ENCODE measurements around the gene HIF1AN. TPM values are rescaled to one million over a fixed set of nuclear protein-coding genes. Genes with fewer than 3 reads are reported as not detected.
A peak's percentile ranks its signal among the peaks of the same experiment; 100 is the strongest.

Gene HIF1AN
- total RNA-seq, 1 donor from 2014 or later = 11.4 TPM

DNA sequence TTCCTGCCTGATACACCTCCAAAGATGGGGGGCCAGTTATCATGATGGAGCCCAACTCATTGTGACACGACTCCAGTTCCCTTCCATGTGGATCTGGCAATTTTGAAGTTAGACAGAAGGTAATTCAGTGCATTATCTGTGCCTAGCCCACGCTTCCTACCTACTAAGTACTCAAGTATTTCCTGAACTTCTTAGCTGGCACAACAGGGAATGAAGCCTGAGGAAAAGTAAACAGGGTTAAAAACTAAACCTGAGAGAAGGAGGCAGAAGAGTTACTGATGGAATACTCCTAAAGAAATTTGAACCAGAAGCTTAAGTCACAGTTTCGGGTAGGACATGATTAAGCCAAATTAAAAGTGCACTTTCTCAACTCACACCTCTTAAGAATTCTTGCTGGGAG is 14.9 kb upstream of the HIF1AN start:
- DNase-seq (ENCODE audit: low spot score in 2 of 2) = no peak
- no peak for FAIRE-seq

DNA sequence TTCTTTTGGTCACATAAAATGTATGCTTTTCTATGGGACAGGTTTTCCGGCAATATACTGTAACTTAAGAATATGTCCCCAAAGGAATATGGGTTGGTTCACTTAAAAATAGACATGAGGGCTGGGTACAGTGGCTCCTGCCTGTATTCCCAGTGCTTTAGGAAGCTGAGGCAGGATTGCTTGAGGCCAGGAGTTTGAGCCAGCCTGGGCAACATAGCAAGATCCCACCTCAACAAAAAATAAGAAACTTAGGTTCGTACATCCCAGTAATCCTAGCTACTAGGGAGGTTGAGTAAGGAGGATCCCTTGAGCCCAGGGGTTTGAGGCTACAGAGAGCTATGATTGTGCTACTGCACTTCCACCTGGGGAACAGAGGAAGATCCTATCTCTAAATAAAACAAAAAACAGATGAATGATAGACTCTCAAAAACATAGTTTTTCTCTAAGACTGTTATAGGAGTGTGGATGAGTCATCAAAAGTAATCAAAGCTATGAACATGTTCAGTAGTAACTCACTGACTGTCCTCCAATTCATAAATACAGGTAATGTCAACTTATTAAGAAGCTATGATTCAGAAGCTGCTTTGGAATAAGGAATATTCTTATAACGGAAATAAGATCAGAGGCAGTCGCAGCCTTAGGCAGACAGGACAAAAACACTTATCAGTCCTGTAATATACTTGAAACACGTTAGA is 13.5 kb upstream of the HIF1AN start:
- FAIRE-seq (no peak), DNase-seq (ENCODE audit: low spot score in 2 of 2) (no peak)

GRCh38 chr10:100522945-100523344 is 12.8 kb upstream of the HIF1AN start:
- DNase-seq (ENCODE audit: low spot score in 2 of 2) (no peak), FAIRE-seq (no peak)

- FAIRE-seq = no peak
- no peak for DNase-seq (ENCODE audit: low spot score in 2 of 2)
These were observed 11.5 kb upstream of the HIF1AN start for GRCh38 chr10:100524206-100524605.

GRCh38 chr10:100524638-100525037 is 11.1 kb upstream of the HIF1AN start:
- DNase-seq (ENCODE audit: low spot score in 2 of 2) (no peak), FAIRE-seq (no peak)

GRCh38 chr10:100528123-100528886 is 7.4 kb upstream of the HIF1AN start:
- DNase-seq (ENCODE audit: low spot score in 2 of 2) (no peak), FAIRE-seq (no peak)

- DNase-seq (ENCODE audit: low spot score in 2 of 2) = no peak
These were observed 6.7 kb upstream of the HIF1AN start for GRCh38 chr10:100528921-100529474.

GRCh38 chr10:100529475-100530298 is 6.1 kb upstream of the HIF1AN start, which contains the start of gene NDUFB8:
TSS of gene NDUFB8 (minus strand) at chr10:100529871. CDS start at chr10:100529851, 20 bp downstream.
- DNase-seq (ENCODE audit: low spot score in 2 of 2) = peak; percentile 66 to 74
- FAIRE-seq = no peak

More at GRCh38 chr10:100528921-100529474, 6.7 kb upstream of the HIF1AN start:
- no peak for FAIRE-seq

DNA sequence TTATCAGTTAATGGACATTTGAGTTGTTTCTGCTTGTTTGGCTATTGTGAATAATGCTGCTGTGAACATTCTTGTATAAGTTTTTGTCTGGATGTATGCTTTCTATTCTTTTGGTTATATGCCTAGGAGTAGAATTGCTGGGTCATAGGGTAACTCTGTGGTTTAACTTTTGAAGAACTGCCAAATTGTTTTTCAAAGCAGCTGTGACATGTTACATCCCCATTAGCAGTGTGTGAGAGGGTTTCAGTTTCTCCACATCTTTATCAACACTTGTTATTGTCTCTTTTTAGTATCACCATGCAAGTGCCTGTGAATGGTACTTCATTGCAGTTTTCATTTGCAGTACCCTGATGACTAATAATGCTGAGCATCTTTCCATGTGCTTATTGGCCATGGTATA is 4.0 kb upstream of the HIF1AN start:
- FAIRE-seq (no peak), DNase-seq (ENCODE audit: low spot score in 2 of 2) (no peak)

GRCh38 chr10:100534726-100535125 is 1.0 kb upstream of the HIF1AN start:
- FAIRE-seq = no peak
- no peak for DNase-seq (ENCODE audit: low spot score in 2 of 2)

DNA sequence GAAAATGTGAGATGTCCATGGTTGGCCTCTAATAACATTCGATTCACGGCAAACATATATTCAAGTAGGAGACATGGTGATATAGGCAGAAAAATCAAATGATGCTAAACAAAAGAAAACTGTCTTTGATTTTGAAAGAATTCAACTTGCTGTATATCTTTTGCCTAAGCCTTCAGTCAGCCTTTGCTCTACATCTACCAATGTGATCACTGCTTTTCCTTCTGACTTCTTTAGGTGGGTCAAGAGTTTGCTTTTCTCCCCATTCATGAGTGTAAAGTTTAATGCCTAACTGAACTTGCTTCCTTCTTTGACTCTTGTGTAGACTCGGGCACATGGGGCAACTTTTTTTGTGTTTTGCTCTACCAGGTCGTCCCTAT is 417 bp upstream of the HIF1AN start:
- FAIRE-seq (no peak), DNase-seq (ENCODE audit: low spot score in 2 of 2) (no peak)

DNA sequence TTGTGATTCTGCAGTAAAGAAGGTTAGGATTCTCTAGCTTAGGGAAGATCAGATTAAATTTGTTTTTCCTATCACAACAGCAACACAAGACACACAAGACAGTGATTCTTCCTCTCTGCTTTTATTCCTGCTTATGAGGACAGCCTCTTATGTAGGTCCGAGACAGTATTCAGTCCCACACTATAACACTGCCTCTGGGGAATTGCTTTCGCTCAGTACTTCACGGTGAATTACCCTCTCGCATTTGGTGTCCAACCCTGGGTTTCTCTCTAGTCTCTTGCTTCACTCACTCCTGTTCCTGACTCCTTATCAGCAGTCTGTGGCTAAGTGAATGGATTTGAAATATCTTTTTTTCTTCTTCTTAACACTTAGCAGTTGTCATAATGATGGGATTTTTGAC is 1.7 kb downstream of the HIF1AN start:
- no peak for DNase-seq (ENCODE audit: low spot score in 2 of 2)
- FAIRE-seq = no peak

- DNase-seq (ENCODE audit: low spot score in 2 of 2) (no peak), FAIRE-seq (no peak)
These were observed 9.2 kb downstream of the HIF1AN start for GRCh38 chr10:100544950-100545349.

- no peak for DNase-seq (ENCODE audit: low spot score in 2 of 2)
- no peak for FAIRE-seq
These were observed 15.5 kb downstream of the HIF1AN start for GRCh38 chr10:100551196-100551595.

GRCh38 chr10:100551738-100552137 is 16.0 kb downstream of the HIF1AN start:
- DNase-seq (ENCODE audit: low spot score in 2 of 2) (no peak), FAIRE-seq (no peak)

GRCh38 chr10:100553929-100554328 is 18.2 kb downstream of the HIF1AN start:
- no peak for FAIRE-seq
- no peak for DNase-seq (ENCODE audit: low spot score in 2 of 2)

- FAIRE-seq = no peak
- no peak for DNase-seq (ENCODE audit: low spot score in 2 of 2)
These were observed 19.2 kb downstream of the HIF1AN start for GRCh38 chr10:100554902-100555301.

GRCh38 chr10:100560248-100560647 is 24.5 kb downstream of the HIF1AN start:
- no peak for FAIRE-seq
- no peak for DNase-seq (ENCODE audit: low spot score in 2 of 2)

DNA sequence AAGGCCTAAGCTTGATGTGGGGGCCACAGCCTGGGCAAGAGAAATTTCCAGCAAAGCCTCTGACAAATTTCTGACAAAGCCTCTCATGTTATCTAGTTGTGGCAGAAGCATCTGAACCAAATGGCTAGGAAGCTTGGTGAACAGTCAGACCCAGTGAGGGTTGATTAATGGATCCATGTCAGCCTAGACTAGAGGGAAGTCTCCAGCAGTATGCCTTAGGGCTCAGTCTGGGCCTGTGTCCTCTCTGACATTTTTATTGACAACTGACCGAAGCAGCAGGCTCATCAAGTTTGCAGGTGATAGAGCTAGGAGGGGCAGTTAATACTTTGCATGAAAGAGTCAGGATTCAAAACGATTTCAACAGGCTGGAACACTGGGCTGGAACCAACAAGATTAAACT is 25.3 kb downstream of the HIF1AN start:
- FAIRE-seq (no peak), DNase-seq (ENCODE audit: low spot score in 2 of 2) (no peak)

DNA sequence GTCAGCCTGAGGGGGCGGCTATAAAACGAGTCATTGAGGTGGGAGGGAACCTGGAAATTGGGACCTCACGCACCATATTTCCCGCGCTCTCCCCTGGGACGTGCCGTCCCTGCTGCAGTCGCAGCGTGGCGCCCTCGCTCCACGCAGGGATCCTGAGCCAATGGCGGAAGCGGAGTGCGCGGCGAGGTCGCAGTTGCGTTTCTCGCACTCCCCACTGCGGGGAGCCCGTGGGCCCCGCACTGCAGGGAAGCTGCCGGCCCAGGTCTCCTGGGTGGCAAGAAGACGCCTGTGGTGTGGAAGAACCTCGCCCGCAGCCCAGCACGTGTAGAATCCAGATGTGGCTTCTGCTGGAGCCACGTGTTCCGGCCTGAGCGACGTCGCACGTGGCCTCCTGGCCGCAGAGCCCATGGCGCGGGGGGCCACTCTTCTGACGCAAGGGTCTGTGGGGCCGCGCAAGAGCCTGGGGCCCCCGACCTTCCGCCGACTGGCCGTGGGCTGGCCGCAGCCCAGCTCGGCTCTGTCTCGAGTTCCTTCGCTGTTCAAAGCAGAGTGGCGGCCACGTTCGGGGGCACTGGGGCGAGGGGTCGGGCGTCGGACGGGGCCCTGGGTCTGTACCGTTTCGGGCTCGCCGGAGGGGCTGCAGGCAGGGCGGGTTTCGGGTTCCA is 26.4 kb downstream of the HIF1AN start:
- DNase-seq (ENCODE audit: low spot score in 2 of 2) (peak; percentile 73 to 85), FAIRE-seq (no peak)

All from frontal cortex (tissue), 4 donors.